ENCODE results near the gene HTR1D. TPM values are rescaled to one million over a fixed set of nuclear protein-coding genes. Genes with fewer than 3 reads are reported as not detected.
"Not testable (repeated sequence)": the region's sequence is repeated elsewhere in the genome, so short reads cannot be mapped to it uniquely, and the experiment has no call there.

Gene HTR1D
- total RNA-seq (2021) (15.0 and 17.1 TPM in 2 replicates), Bru-seq, nascent RNA (percentile 64 among the genes with signal in this experiment), BruChase-seq, experiment 1, labeled RNA remaining after a 2-hour chase (percentile 95 among the genes with signal in this experiment), BruChase-seq, experiment 2, labeled RNA remaining after a 6-hour chase (percentile 96 among the genes with signal in this experiment)
- long read RNA-seq, transcript HTR1D-201 (1 exons, 2,835 nt) = major isoform, 5 of 11 reads
- long read RNA-seq, partial matches to known transcripts = 0 of 11 reads
- long read RNA-seq, other reads (novel, unspliced or antisense) = 6 of 11 reads

GRCh38 chr1:23217421-23218115 is at the start of gene HTR1D:
HTR1D (minus strand) TSS chr1:23217502; CDS start chr1:23194219, 23,283 bp downstream.
- H3K9me3 ChIP-seq (ENCODE audit: insufficient read depth, low read depth) = no peaks in the 10 kb centered on the region
- no peaks in the 10 kb centered on the region for H3K36me3 ChIP-seq (ENCODE audit: low read depth)
- H4K20me1 ChIP-seq (ENCODE audit: insufficient read depth) = no peaks in the 10 kb centered on the region
- H3K4me3 ChIP-seq = peak within 1 kb of the TSS; percentile 66
- H3K27ac ChIP-seq = no peak within 1 kb of the TSS
- ChIA-PET POLR2A (ENCODE audit: unreplicated experiment) (interaction anchor here (0.7 kb wide), 2 partner anchors 46 to 736 kb away, joined by 3 to 10 read pairs; no protein-coding TSS in a partner anchor), CTCF (interaction anchor here (0.5 to 0.7 kb wide), 4 partner anchors 120 to 279 kb away, joined by 3 to 11 read pairs (median 6); no protein-coding TSS in a partner anchor)
- H3K9me2 ChIP-seq (ENCODE audit: insufficient read depth) = no peaks in the 10 kb centered on the region
- TF ChIP-seq, protein P1, sequence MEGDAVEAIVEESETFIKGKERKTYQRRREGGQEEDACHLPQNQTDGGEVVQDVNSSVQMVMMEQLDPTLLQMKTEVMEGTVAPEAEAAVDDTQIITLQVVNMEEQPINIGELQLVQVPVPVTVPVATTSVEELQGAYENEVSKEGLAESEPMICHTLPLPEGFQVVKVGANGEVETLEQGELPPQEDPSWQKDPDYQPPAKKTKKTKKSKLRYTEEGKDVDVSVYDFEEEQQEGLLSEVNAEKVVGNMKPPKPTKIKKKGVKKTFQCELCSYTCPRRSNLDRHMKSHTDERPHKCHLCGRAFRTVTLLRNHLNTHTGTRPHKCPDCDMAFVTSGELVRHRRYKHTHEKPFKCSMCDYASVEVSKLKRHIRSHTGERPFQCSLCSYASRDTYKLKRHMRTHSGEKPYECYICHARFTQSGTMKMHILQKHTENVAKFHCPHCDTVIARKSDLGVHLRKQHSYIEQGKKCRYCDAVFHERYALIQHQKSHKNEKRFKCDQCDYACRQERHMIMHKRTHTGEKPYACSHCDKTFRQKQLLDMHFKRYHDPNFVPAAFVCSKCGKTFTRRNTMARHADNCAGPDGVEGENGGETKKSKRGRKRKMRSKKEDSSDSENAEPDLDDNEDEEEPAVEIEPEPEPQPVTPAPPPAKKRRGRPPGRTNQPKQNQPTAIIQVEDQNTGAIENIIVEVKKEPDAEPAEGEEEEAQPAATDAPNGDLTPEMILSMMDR (conservative IDR thresholded peaks at IDR 0.05) = no peak
- TF ChIP-seq EZH2 (IDR thresholded peaks at IDR 0.05; ENCODE audit: low read depth) = no peak
- peak in 1 of 2 experiments; percentile 59 for DNase-seq
- no TSS peak for BruUV-seq (replicated peaks)
- peak within 1 kb of the TSS; percentile 74 for H2AFZ ChIP-seq
- 0 out of 2 replicates have a peak, but pooled peaks cover 9% of the 10 kb centered on the region for H3K79me2 ChIP-seq (ENCODE audit: low read depth)
- H3K27me3 ChIP-seq (ENCODE audit: insufficient read depth, low read depth) = no peaks in the 10 kb centered on the region
- peak within 1 kb of the TSS; percentile 90 for H3K4me2 ChIP-seq
- intact Hi-C loops (cut with micrococcal nuclease; ENCODE audit: unreplicated experiment) = loop anchor here (2.0 kb wide), 1 partner anchor 29 kb away; no protein-coding TSS in a partner anchor
- H3K4me1 ChIP-seq (replicated peaks; ENCODE audit: insufficient read depth) = peaks cover 22% of the 10 kb centered on the region; the same call in 1 of the 2 replicates
- H3F3A ChIP-seq (ENCODE audit: insufficient read depth, low read depth) = no peaks in the 10 kb centered on the region; the same call in 1 of the 2 replicates

GRCh38 chr1:23263380-23263887 is 46.1 kb upstream of the HTR1D start:
- H3K4me1 ChIP-seq (replicated peaks; ENCODE audit: insufficient read depth) = no peaks in the 10 kb centered on the region
- TF ChIP-seq, protein P1 (conservative IDR thresholded peaks at IDR 0.05) = no peak
- TF ChIP-seq EZH2 (IDR thresholded peaks at IDR 0.05; ENCODE audit: low read depth) = no peak
- H3K36me3 ChIP-seq (ENCODE audit: low read depth) = no peaks in the 10 kb centered on the region
- H3K27me3 ChIP-seq (ENCODE audit: insufficient read depth, low read depth) = no peaks in the 10 kb centered on the region
- H4K20me1 ChIP-seq (ENCODE audit: insufficient read depth) = no peaks in the 10 kb centered on the region
- H2AFZ ChIP-seq = no peak overlapping the region
- DNase-seq = no peak
- no peak overlapping the region for H3K4me2 ChIP-seq
- no peak overlapping the region for H3K4me3 ChIP-seq
- intact Hi-C loops (cut with micrococcal nuclease; ENCODE audit: unreplicated experiment) = no loop called here
- ChIA-PET POLR2A (ENCODE audit: unreplicated experiment) (no interaction called here), CTCF (interaction anchor here (0.6 kb wide), 2 partner anchors 231 to 789 kb away, joined by 3 read pairs; no protein-coding TSS in a partner anchor)
- no peaks in the 10 kb centered on the region for H3K9me2 ChIP-seq (ENCODE audit: insufficient read depth)
- no peaks in the 10 kb centered on the region for H3K79me2 ChIP-seq (ENCODE audit: low read depth)
- H3K9me3 ChIP-seq (ENCODE audit: insufficient read depth, low read depth) = no peaks in the 10 kb centered on the region
- H3F3A ChIP-seq (ENCODE audit: insufficient read depth, low read depth) = no peaks in the 10 kb centered on the region
- H3K27ac ChIP-seq = no peak overlapping the region
- no TSS peak for BruUV-seq (replicated peaks)

DNA sequence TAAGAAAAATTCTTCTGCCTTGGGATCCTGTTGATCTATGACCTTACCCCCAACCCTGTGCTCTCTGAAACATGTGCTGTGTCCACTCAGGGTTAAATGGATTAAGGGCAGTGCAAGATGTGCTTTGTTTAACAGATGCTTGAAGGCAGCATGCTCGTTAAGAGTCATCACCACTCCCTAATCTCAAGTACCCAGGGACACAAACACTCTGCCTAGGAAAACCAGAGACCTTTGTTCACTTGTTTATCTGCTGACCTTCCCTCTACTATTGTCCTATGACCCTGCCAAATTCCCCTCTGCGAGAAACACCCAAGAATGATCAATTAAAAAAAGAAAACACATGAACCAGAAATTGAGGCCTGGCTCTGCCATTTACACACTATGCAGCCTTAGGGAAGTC is 40.8 kb upstream of the HTR1D start:
- BruUV-seq (replicated peaks); H4K20me1 ChIP-seq (ENCODE audit: insufficient read depth); H3K27me3 ChIP-seq (ENCODE audit: insufficient read depth, low read depth); POLR2A ChIA-PET (ENCODE audit: unreplicated experiment); H3K27ac ChIP-seq; H3K4me1 ChIP-seq (replicated peaks; ENCODE audit: insufficient read depth); DNase-seq; H3F3A ChIP-seq (ENCODE audit: insufficient read depth, low read depth); H2AFZ ChIP-seq; H3K9me3 ChIP-seq (ENCODE audit: insufficient read depth, low read depth); H3K4me2 ChIP-seq; intact Hi-C loops (cut with micrococcal nuclease; ENCODE audit: unreplicated experiment); H3K36me3 ChIP-seq (ENCODE audit: low read depth); H3K9me2 ChIP-seq (ENCODE audit: insufficient read depth); H3K4me3 ChIP-seq; CTCF ChIA-PET; H3K79me2 ChIP-seq (ENCODE audit: low read depth): not testable (repeated sequence)

GRCh38 chr1:23257371-23257770 is 40.1 kb upstream of the HTR1D start:
- H3K9me3 ChIP-seq (ENCODE audit: insufficient read depth, low read depth); H3F3A ChIP-seq (ENCODE audit: insufficient read depth, low read depth); POLR2A ChIA-PET (ENCODE audit: unreplicated experiment); CTCF ChIA-PET; intact Hi-C loops (cut with micrococcal nuclease; ENCODE audit: unreplicated experiment); H3K4me3 ChIP-seq; H3K36me3 ChIP-seq (ENCODE audit: low read depth); BruUV-seq (replicated peaks); H4K20me1 ChIP-seq (ENCODE audit: insufficient read depth); H3K4me1 ChIP-seq (replicated peaks; ENCODE audit: insufficient read depth); H3K27ac ChIP-seq; DNase-seq; H3K4me2 ChIP-seq; H3K27me3 ChIP-seq (ENCODE audit: insufficient read depth, low read depth); H2AFZ ChIP-seq; H3K79me2 ChIP-seq (ENCODE audit: low read depth); H3K9me2 ChIP-seq (ENCODE audit: insufficient read depth): not testable (repeated sequence)

Measured in PC-9 (cell line).